Pons (tissue), 1 donor: ENCODE data around the gene PRKAR1A.

ENCODE experiments used
- DNase-seq: peaks from one replicate; pipeline ENCODE4 v3.0.0-alpha.2; 2016; ENCODE audit warnings: low spot score

The PRKAR1A gene

DNA sequence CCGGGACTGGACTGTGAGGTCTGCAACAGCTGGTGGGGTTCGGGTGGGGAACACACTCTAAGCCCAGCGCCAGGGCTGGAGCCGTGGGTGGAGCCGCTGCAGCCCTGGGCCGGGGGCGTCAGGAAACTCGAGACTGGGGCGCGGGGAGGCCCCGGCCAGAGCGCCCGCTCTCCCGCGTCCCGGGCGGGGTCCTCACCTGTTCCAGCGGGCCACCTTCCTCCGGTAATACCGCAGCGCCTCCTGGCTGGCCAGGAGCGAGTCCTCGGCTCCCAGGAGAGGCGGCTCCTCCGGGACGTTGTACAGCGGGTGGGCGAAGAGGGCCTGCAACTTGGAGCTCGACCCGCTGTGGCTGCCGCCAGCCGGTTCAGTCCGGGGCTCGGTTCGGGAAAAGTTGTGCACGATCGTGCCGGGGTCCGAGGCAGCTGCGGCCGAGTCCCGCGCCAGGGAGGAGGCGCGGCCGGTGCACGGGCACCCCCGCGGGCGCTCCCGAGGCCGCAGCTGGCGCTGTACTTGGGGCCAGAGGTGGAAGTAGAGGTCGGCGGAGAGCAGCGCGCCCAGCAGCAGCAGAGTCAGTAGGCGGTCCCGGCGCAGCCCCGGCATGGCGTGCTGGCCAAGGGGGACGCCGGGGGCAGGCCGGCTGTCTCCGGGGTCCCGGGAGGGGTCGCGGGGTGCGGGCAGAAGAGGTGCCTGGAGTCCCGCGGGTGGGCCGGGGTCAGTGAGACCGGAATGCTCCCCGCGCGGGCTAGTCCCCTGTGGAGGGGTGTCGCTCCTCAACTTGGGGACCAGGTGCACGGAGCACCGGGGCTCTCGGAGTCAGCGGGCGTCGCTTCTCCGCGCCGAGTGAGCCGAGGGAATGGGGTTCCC, 88.1 kb downstream of the PRKAR1A start:
- DNase-seq = no peak
